MCF 10A (cell line): Measurements from ENCODE around the gene EFNA1. TPM values are rescaled to one million over a fixed set of nuclear protein-coding genes. Genes with fewer than 3 reads are reported as not detected.
A peak's percentile ranks its signal among the peaks of the same experiment; 100 is the strongest.

Source experiments
- BruUV-seq: library from RNA; stranded (reverse); fragments of 400-500 nt; replicated peaks from 2 replicates; lab custom pipeline; 2021; lab: Mats Ljungman, UMichigan
- CTCF ChIA-PET: fragments of 300-600 bp; sonication (Branson Sonifier 250); formaldehyde crosslinking; extraction: SDS; loops from one replicate; lab custom pipeline; 2021; ENCODE audit warnings: antibody characterized with exemption, inconsistent platforms; lab: Yijun Ruan, JAX
- POLR2A ChIA-PET: fragments of 300-600, 350-650 bp; sonication (Branson Sonifier 250); formaldehyde crosslinking; extraction: SDS; loops from one replicate; lab custom pipeline; 2020; ENCODE audit warnings: antibody characterized with exemption, inconsistent platforms; lab: Yijun Ruan, JAX
- DNase-seq: peaks from one replicate; pipeline ENCODE4 v3.0.0-alpha.2; 2018; ENCODE audit not compliant: unreplicated experiment
- H3K27ac Mint-ChIP-seq: one replicate; pipeline ENCODE4 v1.8.0; 2022; ENCODE audit warnings: mild to moderate bottlenecking, low read depth, mixed read lengths; ENCODE audit not compliant: unreplicated experiment
- H3K27me3 Mint-ChIP-seq: one replicate; pipeline ENCODE4 v1.8.0; 2022; ENCODE audit warnings: mixed read lengths; ENCODE audit not compliant: insufficient read depth, unreplicated experiment
- H3K36me3 Mint-ChIP-seq: one replicate; pipeline ENCODE4 v1.8.0; 2022; ENCODE audit warnings: mild to moderate bottlenecking, moderate library complexity, mixed read lengths; ENCODE audit not compliant: insufficient read depth, unreplicated experiment
- H3K4me1 Mint-ChIP-seq: one replicate; pipeline ENCODE4 v1.8.0; 2022; ENCODE audit warnings: mixed read lengths; ENCODE audit not compliant: insufficient read depth, unreplicated experiment
- H3K4me3 Mint-ChIP-seq: one replicate; pipeline ENCODE4 v1.8.0; 2022; ENCODE audit warnings: mild to moderate bottlenecking, moderate library complexity, mixed read lengths; ENCODE audit not compliant: unreplicated experiment
- H3K9me3 Mint-ChIP-seq: one replicate; pipeline ENCODE4 v1.8.0; 2022; ENCODE audit warnings: mixed read lengths; ENCODE audit not compliant: unreplicated experiment
- CTCF ChIP-seq: fragments of 200-600 bp; IDR thresholded peaks from one replicate; pipeline ENCODE4 v1.8.0; 2022; ENCODE audit warnings: antibody characterized with exemption, mild to moderate bottlenecking; ENCODE audit not compliant: unreplicated experiment
- intact Hi-C: fragments of 100-400 bp; cut with micrococcal nuclease; formaldehyde crosslinking; loops from 2 replicates; pipeline ENCODE4 v1.14.1; 2022
- total RNA-seq: library from RNA; stranded (reverse); gene quantifications from 2 replicates; pipeline ENCODE4 v1.2.3, GENCODE V29; 2022

EFNA1 gene
- total RNA-seq, 1 experiment from 2014 or later = 38.9 TPM

DNA sequence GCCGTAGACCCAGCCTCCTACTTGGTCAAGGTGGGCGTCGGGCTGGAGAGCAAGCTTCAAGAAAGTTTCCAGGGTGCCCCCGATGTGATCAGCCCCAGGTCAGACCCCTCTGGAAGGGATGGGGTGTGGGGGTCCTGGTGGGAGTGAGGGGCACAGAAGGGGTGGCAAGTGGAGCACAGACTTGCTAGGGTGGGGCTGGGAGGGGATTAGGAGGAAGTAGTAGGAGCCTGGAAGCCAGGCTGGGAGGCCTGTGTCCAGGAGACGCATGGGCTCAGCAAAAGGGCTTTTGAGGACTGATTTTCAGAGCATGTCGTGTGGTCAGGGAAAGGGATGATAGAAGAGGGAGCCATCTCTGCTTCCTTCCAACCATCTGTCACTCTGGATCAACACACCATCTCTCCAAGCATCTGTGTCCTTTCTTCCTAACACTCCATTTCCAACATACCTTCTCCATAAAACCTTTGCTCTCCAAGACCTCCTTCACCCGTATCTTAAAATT lies 54.4 kb downstream of the EFNA1 start:
- POLR2A ChIA-PET = interaction anchor here (1.0 to 15.7 kb wide), 3 partner anchors 10 to 48 kb away, joined by 3 to 215 read pairs (median 4); partner anchors contain the start of gene KRTCAP2
- CTCF ChIA-PET = interaction anchor here (0.6 to 1.7 kb wide), 3 partner anchors 10 to 40 kb away, joined by 3 to 6 read pairs (median 3); partner anchors contain the start of gene KRTCAP2
- no peaks in the 10 kb centered on the region for H3K9me3 Mint-ChIP-seq
- DNase-seq = no peak
- TF ChIP-seq CTCF = no peak
- no peaks in the 10 kb centered on the region for H3K27me3 Mint-ChIP-seq
- peaks cover 18% of the 10 kb centered on the region for H3K36me3 Mint-ChIP-seq
- no peak overlapping the region for H3K27ac Mint-ChIP-seq
- peaks cover 18% of the 10 kb centered on the region for H3K4me1 Mint-ChIP-seq
- no TSS peak for BruUV-seq
- H3K4me3 Mint-ChIP-seq = no peak overlapping the region
- intact Hi-C loops = no loop called here

DNA sequence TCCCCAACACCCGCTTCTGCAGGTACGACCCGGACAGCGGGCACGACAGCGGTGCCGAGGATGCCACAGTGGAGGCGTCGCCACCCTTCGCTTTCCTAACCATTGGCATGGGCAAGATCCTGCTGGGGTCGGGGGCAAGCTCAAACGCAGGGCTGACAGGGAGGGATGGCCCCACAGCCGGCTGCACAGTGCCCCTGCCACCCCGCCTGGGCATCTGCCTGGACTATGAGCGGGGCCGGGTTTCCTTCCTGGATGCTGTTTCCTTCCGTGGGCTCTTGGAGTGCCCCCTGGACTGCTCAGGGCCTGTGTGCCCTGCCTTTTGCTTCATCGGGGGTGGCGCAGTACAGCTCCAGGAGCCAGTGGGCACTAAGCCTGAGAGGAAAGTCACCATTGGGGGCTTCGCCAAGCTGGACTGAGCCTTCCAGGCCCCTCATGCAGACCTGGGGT lies 56.1 kb downstream of the EFNA1 start:
- POLR2A ChIA-PET = interaction anchor here (0.6 to 15.7 kb wide), 5 partner anchors 11 to 219 kb away, joined by 3 to 215 read pairs (median 3); partner anchors contain the start of gene KRTCAP2
- peak overlapping the region; percentile 4 for H3K27ac Mint-ChIP-seq
- no TSS peak for BruUV-seq
- no peaks in the 10 kb centered on the region for H3K9me3 Mint-ChIP-seq
- TF ChIP-seq CTCF = no peak
- CTCF ChIA-PET = interaction anchor here (0.8 to 2.0 kb wide), 5 partner anchors 9 to 91 kb away, joined by 3 to 17 read pairs (median 6); partner anchors contain the start of gene KRTCAP2
- peaks cover 21% of the 10 kb centered on the region for H3K4me1 Mint-ChIP-seq
- intact Hi-C loops = no loop called here
- H3K36me3 Mint-ChIP-seq = peaks cover 33% of the 10 kb centered on the region
- H3K4me3 Mint-ChIP-seq = no peak overlapping the region
- no peak for DNase-seq
- no peaks in the 10 kb centered on the region for H3K27me3 Mint-ChIP-seq

DNA sequence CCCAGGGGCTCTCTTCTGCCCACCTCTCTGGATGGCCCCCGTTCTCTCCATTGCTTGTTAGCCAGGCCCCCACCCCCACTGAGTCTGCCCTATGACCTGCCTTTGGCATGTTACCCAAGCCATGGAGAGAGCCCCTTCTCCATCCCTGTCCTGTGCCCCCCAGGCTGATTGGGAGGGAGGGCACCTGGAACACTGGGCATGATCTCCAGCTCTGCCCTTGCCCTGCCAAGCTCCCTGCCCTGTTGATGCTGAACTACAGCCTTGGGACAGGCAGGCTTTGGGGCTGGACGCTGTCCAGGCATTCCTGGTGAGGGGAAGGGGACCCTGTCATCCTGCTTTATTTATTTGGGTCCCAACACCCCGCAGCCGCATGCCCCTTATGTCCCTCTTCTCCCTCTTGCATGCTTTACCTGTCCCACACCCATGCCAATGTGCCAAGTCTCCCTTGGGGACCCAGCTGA lies 56.7 kb downstream of the EFNA1 start:
- no peak for DNase-seq
- Mint-ChIP-seq H3K27me3 (no peaks in the 10 kb centered on the region), H3K4me1 (peaks cover 21% of the 10 kb centered on the region), H3K36me3 (peaks cover 33% of the 10 kb centered on the region), H3K4me3 (no peak overlapping the region), H3K9me3 (no peaks in the 10 kb centered on the region), H3K27ac (no peak overlapping the region)
- ChIA-PET POLR2A (interaction anchor here (0.6 to 15.7 kb wide), 5 partner anchors 10 to 146 kb away, joined by 3 to 215 read pairs (median 4); partner anchors contain the start of gene KRTCAP2), CTCF (interaction anchor here (0.8 to 2.7 kb wide), 7 partner anchors 7 to 92 kb away, joined by 3 to 18 read pairs (median 12); partner anchors contain the start of gene KRTCAP2)
- no TSS peak for BruUV-seq
- no peak for TF ChIP-seq CTCF
- intact Hi-C loops = no loop called here

Other genes with a start within 250 kb of the EFNA1 start
- 57.7 and 68.9 TPM in 2 replicates for gene PMVK, start 191.2 kb upstream of the EFNA1 start, total RNA-seq
- gene PBXIP1, start 171.8 kb upstream of the EFNA1 start, total RNA-seq = 11.3 TPM in 2 replicates
- 32.1 and 35.9 TPM in 2 replicates for gene PYGO2, start 166.1 kb upstream of the EFNA1 start, total RNA-seq
- gene SHC1, start 157.1 kb upstream of the EFNA1 start, total RNA-seq = 667 and 885 TPM in 2 replicates
- gene CKS1B, start 153.2 kb upstream of the EFNA1 start, total RNA-seq = 285 and 289 TPM in 2 replicates
- 65.4 and 91.1 TPM in 2 replicates for gene FLAD1, start 144.5 kb upstream of the EFNA1 start, total RNA-seq
- 0.83 TPM in 1 of 2 replicates, not detected in the other for gene LENEP, start 134.3 kb upstream of the EFNA1 start, total RNA-seq
- 169 and 175 TPM in 2 replicates for gene ZBTB7B, start 125.1 kb upstream of the EFNA1 start, total RNA-seq
- 0.91 and 1.8 TPM in 2 replicates for gene DCST2, start 94.1 kb upstream of the EFNA1 start, total RNA-seq
- gene DCST1, start 94.1 kb upstream of the EFNA1 start, total RNA-seq = 0.21 and 0.42 TPM in 2 replicates
- gene ADAM15, start 76.6 kb upstream of the EFNA1 start, total RNA-seq = 385 and 456 TPM in 2 replicates
- 7.4 and 9.5 TPM in 2 replicates for gene EFNA4, start 64.1 kb upstream of the EFNA1 start, total RNA-seq
- 1.6 and 1.7 TPM in 2 replicates for gene EFNA3, start 49.0 kb upstream of the EFNA1 start, total RNA-seq
- gene SLC50A1, start 8.0 kb downstream of the EFNA1 start, total RNA-seq = 91.2 and 97.8 TPM in 2 replicates
- gene DPM3, start 12.7 kb downstream of the EFNA1 start, total RNA-seq = 79.7 and 86.4 TPM in 2 replicates
- gene KRTCAP2, start 45.4 kb downstream of the EFNA1 start, total RNA-seq = 313 and 383 TPM in 2 replicates
- 0.21 and 0.32 TPM in 2 replicates for gene TRIM46, start 46.0 kb downstream of the EFNA1 start, total RNA-seq
- 33.0 and 34.4 TPM in 2 replicates for gene THBS3, start 80.0 kb downstream of the EFNA1 start, total RNA-seq
- gene MTX1, start 80.8 kb downstream of the EFNA1 start, total RNA-seq = 64.6 and 67.4 TPM in 2 replicates
- 32.3 and 37.1 TPM in 2 replicates for gene ENTREP3, start 127.6 kb downstream of the EFNA1 start, total RNA-seq
- 80.6 and 88.1 TPM in 2 replicates for gene SCAMP3, start 134.5 kb downstream of the EFNA1 start, total RNA-seq
- 78.6 and 82.3 TPM in 2 replicates for gene CLK2, start 145.6 kb downstream of the EFNA1 start, total RNA-seq
- gene HCN3, start 149.6 kb downstream of the EFNA1 start, total RNA-seq = 2.5 and 4.3 TPM in 2 replicates
- gene PKLR, start 173.6 kb downstream of the EFNA1 start, total RNA-seq = not detected in 2 replicates
- 176 and 264 TPM in 2 replicates for gene FDPS, start 181.0 kb downstream of the EFNA1 start, total RNA-seq
- gene RUSC1, start 193.0 kb downstream of the EFNA1 start, total RNA-seq = 18.6 and 19.5 TPM in 2 replicates